Measurements from ENCODE around the gene PTPRN2. TPM values are rescaled to one million over a fixed set of nuclear protein-coding genes. Genes with fewer than 3 reads are reported as not detected.

The PTPRN2 gene
- total RNA-seq, 2 donors from 2014 or later = 0.72 to 0.79 TPM

- Mint-ChIP-seq H3K27me3 (ENCODE audit: low read depth) (no peaks in the 10 kb centered on the region), H3K36me3 (ENCODE audit: insufficient read depth in 2 of 2) (no peaks in the 10 kb centered on the region), H3K9me3 (peaks cover 0 to 4% of the 10 kb centered on the region in 2 donors), H3K4me3 (no peak overlapping the region), H3K4me1 (ENCODE audit: low read depth) (no peaks in the 10 kb centered on the region), H3K27ac (no peak overlapping the region)
- DNase-seq = no peak
- ATAC-seq (replicated peaks in 1 of 2) = no peak
Observed at GRCh38 chr7:158028290-158028941, 559.2 kb downstream of the PTPRN2 start.

GRCh38 chr7:158027646-158028045 lies 560.0 kb downstream of the PTPRN2 start:
- ATAC-seq (replicated peaks in 1 of 2) (no peak), DNase-seq (no peak)
- Mint-ChIP-seq H3K4me3 (no peak overlapping the region), H3K36me3 (ENCODE audit: insufficient read depth in 2 of 2) (no peaks in the 10 kb centered on the region), H3K27me3 (ENCODE audit: low read depth) (no peaks in the 10 kb centered on the region), H3K4me1 (ENCODE audit: low read depth) (no peaks in the 10 kb centered on the region), H3K27ac (no peak overlapping the region), H3K9me3 (no peaks in the 10 kb centered on the region)

GRCh38 chr7:158026636-158027265 lies 560.9 kb downstream of the PTPRN2 start:
- no peak overlapping the region for H3K27ac Mint-ChIP-seq
- DNase-seq = no peak
- no peaks in the 10 kb centered on the region for H3K36me3 Mint-ChIP-seq (ENCODE audit: insufficient read depth in 2 of 2)
- H3K4me3 Mint-ChIP-seq = no peak overlapping the region
- H3K4me1 Mint-ChIP-seq (ENCODE audit: low read depth) = no peaks in the 10 kb centered on the region
- no peaks in the 10 kb centered on the region for H3K9me3 Mint-ChIP-seq
- ATAC-seq (replicated peaks in 1 of 2) = no peak
- H3K27me3 Mint-ChIP-seq (ENCODE audit: low read depth) = no peaks in the 10 kb centered on the region

- Mint-ChIP-seq H3K27ac (no peak overlapping the region), H3K36me3 (ENCODE audit: insufficient read depth in 2 of 2) (no peaks in the 10 kb centered on the region), H3K9me3 (no peaks in the 10 kb centered on the region), H3K4me3 (no peak overlapping the region), H3K4me1 (ENCODE audit: low read depth) (no peaks in the 10 kb centered on the region), H3K27me3 (ENCODE audit: low read depth) (no peaks in the 10 kb centered on the region)
- DNase-seq (no peak), ATAC-seq (replicated peaks in 1 of 2) (no peak)
Observed at GRCh38 chr7:158025686-158026600, 561.7 kb downstream of the PTPRN2 start.

- ATAC-seq (replicated peaks in 1 of 2) (no peak), DNase-seq (no peak)
- Mint-ChIP-seq H3K27ac (no peak overlapping the region), H3K9me3 (no peaks in the 10 kb centered on the region), H3K27me3 (ENCODE audit: low read depth) (no peaks in the 10 kb centered on the region), H3K4me1 (ENCODE audit: low read depth) (no peaks in the 10 kb centered on the region), H3K36me3 (ENCODE audit: insufficient read depth in 2 of 2) (no peaks in the 10 kb centered on the region), H3K4me3 (no peak overlapping the region)
Observed at GRCh38 chr7:158024881-158025280, 562.7 kb downstream of the PTPRN2 start.

- Mint-ChIP-seq H3K36me3 (ENCODE audit: insufficient read depth in 2 of 2) (no peaks in the 10 kb centered on the region), H3K4me3 (no peak overlapping the region), H3K27ac (no peak overlapping the region), H3K27me3 (ENCODE audit: low read depth) (no peaks in the 10 kb centered on the region), H3K9me3 (no peaks in the 10 kb centered on the region), H3K4me1 (ENCODE audit: low read depth) (no peaks in the 10 kb centered on the region)
- no peak for DNase-seq
- no peak for ATAC-seq (replicated peaks in 1 of 2)
Observed at GRCh38 chr7:158024351-158024715, 563.3 kb downstream of the PTPRN2 start.

- H3K27ac Mint-ChIP-seq = no peak overlapping the region
- DNase-seq = no peak
- no peaks in the 10 kb centered on the region for H3K27me3 Mint-ChIP-seq (ENCODE audit: low read depth)
- no peaks in the 10 kb centered on the region for H3K9me3 Mint-ChIP-seq
- no peaks in the 10 kb centered on the region for H3K4me1 Mint-ChIP-seq (ENCODE audit: low read depth)
- H3K4me3 Mint-ChIP-seq = no peak overlapping the region
- ATAC-seq (replicated peaks in 1 of 2) = no peak
- H3K36me3 Mint-ChIP-seq (ENCODE audit: insufficient read depth in 2 of 2) = no peaks in the 10 kb centered on the region
Observed at GRCh38 chr7:158023681-158024350, 563.8 kb downstream of the PTPRN2 start.

- DNase-seq (no peak), ATAC-seq (replicated peaks in 1 of 2) (no peak)
- Mint-ChIP-seq H3K4me3 (no peak overlapping the region), H3K9me3 (no peaks in the 10 kb centered on the region), H3K36me3 (ENCODE audit: insufficient read depth in 2 of 2) (no peaks in the 10 kb centered on the region), H3K4me1 (ENCODE audit: low read depth) (no peaks in the 10 kb centered on the region), H3K27ac (no peak overlapping the region), H3K27me3 (ENCODE audit: low read depth) (no peaks in the 10 kb centered on the region)
Observed at GRCh38 chr7:158023157-158023556, 564.5 kb downstream of the PTPRN2 start.

- H3K27ac Mint-ChIP-seq = no peak overlapping the region
- H3K36me3 Mint-ChIP-seq (ENCODE audit: insufficient read depth in 2 of 2) = no peaks in the 10 kb centered on the region
- no peak overlapping the region for H3K4me3 Mint-ChIP-seq
- DNase-seq (no peak), ATAC-seq (replicated peaks in 1 of 2) (no peak)
- H3K9me3 Mint-ChIP-seq = no peaks in the 10 kb centered on the region
- H3K4me1 Mint-ChIP-seq (ENCODE audit: low read depth) = no peaks in the 10 kb centered on the region
- no peaks in the 10 kb centered on the region for H3K27me3 Mint-ChIP-seq (ENCODE audit: low read depth)
Observed at GRCh38 chr7:158022601-158023000, 565.0 kb downstream of the PTPRN2 start.

GRCh38 chr7:158021836-158022235 lies 565.8 kb downstream of the PTPRN2 start:
- no peak for ATAC-seq (replicated peaks in 1 of 2)
- DNase-seq = no peak
- H3K36me3 Mint-ChIP-seq (ENCODE audit: insufficient read depth in 2 of 2) = no peaks in the 10 kb centered on the region
- no peak overlapping the region for H3K4me3 Mint-ChIP-seq
- no peak overlapping the region for H3K27ac Mint-ChIP-seq
- H3K9me3 Mint-ChIP-seq = no peaks in the 10 kb centered on the region
- no peaks in the 10 kb centered on the region for H3K27me3 Mint-ChIP-seq (ENCODE audit: low read depth)
- H3K4me1 Mint-ChIP-seq (ENCODE audit: low read depth) = no peaks in the 10 kb centered on the region

- Mint-ChIP-seq H3K4me1 (ENCODE audit: low read depth) (no peaks in the 10 kb centered on the region), H3K4me3 (no peak overlapping the region), H3K9me3 (no peaks in the 10 kb centered on the region), H3K36me3 (ENCODE audit: insufficient read depth in 2 of 2) (no peaks in the 10 kb centered on the region), H3K27me3 (ENCODE audit: low read depth) (no peaks in the 10 kb centered on the region), H3K27ac (no peak overlapping the region)
- ATAC-seq (replicated peaks in 1 of 2) (no peak), DNase-seq (no peak)
Observed at GRCh38 chr7:158020706-158021095, 566.9 kb downstream of the PTPRN2 start.

- no peaks in the 10 kb centered on the region for H3K27me3 Mint-ChIP-seq (ENCODE audit: low read depth)
- no peaks in the 10 kb centered on the region for H3K9me3 Mint-ChIP-seq
- no peak for ATAC-seq (replicated peaks in 1 of 2)
- H3K36me3 Mint-ChIP-seq (ENCODE audit: insufficient read depth in 2 of 2) = no peaks in the 10 kb centered on the region
- H3K4me1 Mint-ChIP-seq (ENCODE audit: low read depth) = no peaks in the 10 kb centered on the region
- no peak for DNase-seq
- no peak overlapping the region for H3K27ac Mint-ChIP-seq
- no peak overlapping the region for H3K4me3 Mint-ChIP-seq
Observed at GRCh38 chr7:158019726-158020705, 567.6 kb downstream of the PTPRN2 start.
